OCI-LY7 (cell line): ENCODE results near the gene IL1RL2. TPM values are rescaled to one million over a fixed set of nuclear protein-coding genes. Genes with fewer than 3 reads are reported as not detected.

Source experiments
- BruUV-seq: library from RNA; stranded (reverse); fragments of 400-500 nt; replicated peaks from 2 replicates; lab custom pipeline; 2021; lab: Mats Ljungman, UMichigan
- CTCF ChIA-PET: fragments of 300-600 bp; sonication (Branson Sonifier 250); formaldehyde crosslinking; loops from one replicate; lab custom pipeline; 2022; ENCODE audit warnings: antibody characterized with exemption; ENCODE audit not compliant: unreplicated experiment; lab: Charles Lee
- POLR2A ChIA-PET: fragments of 300-600 bp; sonication (Branson Sonifier 250); formaldehyde crosslinking; loops from one replicate; lab custom pipeline; 2022; ENCODE audit warnings: antibody characterized with exemption; lab: Charles Lee
- DNase-seq: peaks from one replicate; pipeline ENCODE4 v3.0.0-alpha.2; 2015; ENCODE audit warnings: low spot score
- H2AFZ ChIP-seq: fragments of 200-600 bp; sonication (generic), shearing (Covaris generic); 2 replicates; pipeline ENCODE4 v1.6.1; 2014; ENCODE audit warnings: mild to moderate bottlenecking, antibody characterized with exemption, low read length, moderate library complexity
- H3K27ac ChIP-seq: fragments of 200-600 bp; sonication (generic); 2 replicates; pipeline ENCODE4 v1.5.1; 2014; ENCODE audit warnings: mixed run types, low read depth, mild to moderate bottlenecking, moderate library complexity, low read length, inconsistent platforms; ENCODE audit not compliant: poor library complexity, severe bottlenecking
- H3K36me3 ChIP-seq: fragments of 200-600 bp; sonication (generic); 2 replicates; pipeline ENCODE4 v1.6.1; 2014; ENCODE audit warnings: mild to moderate bottlenecking, antibody characterized with exemption, low read length, moderate library complexity, mixed read lengths; ENCODE audit not compliant: insufficient read depth
- H3K4me1 ChIP-seq: fragments of 200-600 bp; sonication (generic); 2 replicates; pipeline ENCODE4 v1.5.1; 2014; ENCODE audit warnings: mild to moderate bottlenecking, low read length; ENCODE audit not compliant: insufficient read depth, poor library complexity, severe bottlenecking
- H3K4me2 ChIP-seq: fragments of 200-600 bp; sonication (generic); 2 replicates; pipeline ENCODE4 v1.6.1; 2014; ENCODE audit warnings: mild to moderate bottlenecking, low read length
- H3K4me3 ChIP-seq: fragments of 200-600 bp; sonication (generic); 2 replicates; pipeline ENCODE4 v1.5.1; 2014; ENCODE audit warnings: mild to moderate bottlenecking, low read depth, low read length; ENCODE audit not compliant: poor library complexity, severe bottlenecking
- H3K79me2 ChIP-seq: fragments of 200-600 bp; sonication (generic); 2 replicates; pipeline ENCODE4 v1.6.1; 2016; ENCODE audit warnings: low read depth, mild to moderate bottlenecking, low read length, moderate library complexity, mixed read lengths; ENCODE audit not compliant: insufficient read depth
- H3K9me2 ChIP-seq: fragments of 200-600 bp; sonication (generic); 2 replicates; pipeline ENCODE4 v1.6.1; 2016; ENCODE audit warnings: mild to moderate bottlenecking, low read length, mixed read lengths; ENCODE audit not compliant: insufficient read depth
- H3K9me3 ChIP-seq: fragments of 200-600 bp; sonication (generic); 2 replicates; pipeline ENCODE4 v1.6.1; 2014; ENCODE audit warnings: mild to moderate bottlenecking, mixed run types, low read length, mixed read lengths
- H4K20me1 ChIP-seq: fragments of 200-600 bp; sonication (generic); 2 replicates; pipeline ENCODE4 v1.6.1; 2014; ENCODE audit warnings: mild to moderate bottlenecking, antibody characterized with exemption, low read length, moderate library complexity, mixed read lengths; ENCODE audit not compliant: insufficient read depth
- EZH2phosphoT487 ChIP-seq: fragments of 200-600 bp; sonication (generic); IDR thresholded peaks from 2 replicates; pipeline ENCODE4 v1.6.1; 2018; ENCODE audit warnings: low read depth, borderline replicate concordance, mild to moderate bottlenecking, mixed run types, antibody characterized with exemption, low read length, moderate library complexity, mixed read lengths
- intact Hi-C: fragments of 100-400 bp; cut with micrococcal nuclease; formaldehyde crosslinking; loops from one replicate; pipeline ENCODE4 v1.10.0; 2022; ENCODE audit not compliant: unreplicated experiment
- total RNA-seq, 2 experiments: library from RNA; depleted of rRNA in 1 of 2; stranded (reverse); fragments of >200 nt in 1 of 2; shearing (Covaris generic) in 1 of 2; gene quantifications; 2 replicates each; pipeline ENCODE4 v1.2.3, GENCODE V29; 2014 to 2022
- TF ChIP-seq, protein P1 (sequence below): fragments of 200-600 bp; sonication (generic); conservative IDR thresholded peaks from 2 replicates; pipeline ENCODE4 v1.5.1; 2014; ENCODE audit warnings: mild to moderate bottlenecking, antibody characterized with exemption, low read length, moderate library complexity, mixed read lengths

The IL1RL2 gene
- total RNA-seq, 2 experiments from 2014 or later = not detected

DNA sequence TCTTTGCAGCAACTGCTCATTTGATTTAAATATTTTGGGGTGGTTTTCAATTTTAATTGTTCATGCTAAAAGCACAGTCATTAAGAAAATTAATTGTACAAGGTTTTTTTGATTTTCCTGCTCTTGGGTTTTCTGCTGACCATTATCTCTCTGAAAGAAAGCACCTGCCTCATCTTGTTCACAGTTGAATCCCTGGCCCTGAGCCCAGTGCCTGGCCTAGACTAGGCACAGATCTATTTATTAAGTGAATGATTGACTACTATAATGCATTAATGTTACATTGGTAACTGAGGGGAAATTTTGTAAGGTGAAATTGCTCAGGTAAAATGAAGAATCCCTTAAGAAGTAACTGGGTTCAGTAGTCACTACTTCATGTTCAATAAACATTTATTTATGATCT is 22.0 kb downstream of the IL1RL2 start:
- no peaks in the 10 kb centered on the region for H3K9me2 ChIP-seq
- no peak overlapping the region for H2AFZ ChIP-seq
- no peaks in the 10 kb centered on the region for H4K20me1 ChIP-seq
- no peaks in the 10 kb centered on the region for H3K4me1 ChIP-seq
- BruUV-seq = no TSS peak
- H3K4me2 ChIP-seq = no peak overlapping the region
- H3K4me3 ChIP-seq = no peak overlapping the region
- no peaks in the 10 kb centered on the region for H3K79me2 ChIP-seq
- ChIA-PET POLR2A (no interaction called here), CTCF (no interaction called here)
- no peaks in the 10 kb centered on the region for H3K9me3 ChIP-seq
- no peak for DNase-seq
- no peaks in the 10 kb centered on the region for H3K36me3 ChIP-seq
- TF ChIP-seq, protein P1, sequence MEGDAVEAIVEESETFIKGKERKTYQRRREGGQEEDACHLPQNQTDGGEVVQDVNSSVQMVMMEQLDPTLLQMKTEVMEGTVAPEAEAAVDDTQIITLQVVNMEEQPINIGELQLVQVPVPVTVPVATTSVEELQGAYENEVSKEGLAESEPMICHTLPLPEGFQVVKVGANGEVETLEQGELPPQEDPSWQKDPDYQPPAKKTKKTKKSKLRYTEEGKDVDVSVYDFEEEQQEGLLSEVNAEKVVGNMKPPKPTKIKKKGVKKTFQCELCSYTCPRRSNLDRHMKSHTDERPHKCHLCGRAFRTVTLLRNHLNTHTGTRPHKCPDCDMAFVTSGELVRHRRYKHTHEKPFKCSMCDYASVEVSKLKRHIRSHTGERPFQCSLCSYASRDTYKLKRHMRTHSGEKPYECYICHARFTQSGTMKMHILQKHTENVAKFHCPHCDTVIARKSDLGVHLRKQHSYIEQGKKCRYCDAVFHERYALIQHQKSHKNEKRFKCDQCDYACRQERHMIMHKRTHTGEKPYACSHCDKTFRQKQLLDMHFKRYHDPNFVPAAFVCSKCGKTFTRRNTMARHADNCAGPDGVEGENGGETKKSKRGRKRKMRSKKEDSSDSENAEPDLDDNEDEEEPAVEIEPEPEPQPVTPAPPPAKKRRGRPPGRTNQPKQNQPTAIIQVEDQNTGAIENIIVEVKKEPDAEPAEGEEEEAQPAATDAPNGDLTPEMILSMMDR = no peak
- TF ChIP-seq EZH2phosphoT487 = no peak
- no peak overlapping the region for H3K27ac ChIP-seq
- intact Hi-C loops = no loop called here

DNA sequence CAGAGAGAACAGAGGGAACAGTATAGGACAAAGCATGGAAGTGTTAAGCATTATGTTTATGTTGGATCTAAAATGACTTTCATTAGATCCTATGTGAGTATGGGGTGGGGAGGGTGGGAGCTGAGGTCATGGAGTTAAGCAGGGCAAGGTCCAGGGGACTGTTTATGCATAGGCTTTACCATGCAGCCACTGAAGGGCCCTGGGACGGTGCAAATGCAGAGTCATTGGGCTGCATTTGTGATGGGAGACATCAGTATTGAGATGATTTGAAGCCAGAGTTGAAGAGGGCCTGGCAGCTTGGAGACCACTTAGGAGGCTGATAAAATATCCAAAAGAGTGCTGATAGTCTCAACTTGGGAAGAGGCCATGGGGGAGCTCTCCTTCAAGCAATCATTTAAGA is 22.7 kb downstream of the IL1RL2 start:
- no TSS peak for BruUV-seq
- Histone ChIP-seq H3K9me3 (no peaks in the 10 kb centered on the region), H4K20me1 (no peaks in the 10 kb centered on the region), H3K79me2 (no peaks in the 10 kb centered on the region), H2AFZ (no peak overlapping the region), H3K4me3 (no peak overlapping the region), H3K27ac (no peak overlapping the region), H3K9me2 (no peaks in the 10 kb centered on the region), H3K36me3 (no peaks in the 10 kb centered on the region), H3K4me1 (no peaks in the 10 kb centered on the region), H3K4me2 (no peak overlapping the region)
- DNase-seq = no peak
- TF ChIP-seq, protein P1 = no peak
- TF ChIP-seq EZH2phosphoT487 = no peak
- intact Hi-C loops = no loop called here
- ChIA-PET CTCF (no interaction called here), POLR2A (no interaction called here)

GRCh38 chr2:102217032-102217431 is 30.2 kb downstream of the IL1RL2 start:
- BruUV-seq = no TSS peak
- intact Hi-C loops = no loop called here
- CTCF ChIA-PET = no interaction called here

More at GRCh38 chr2:102217032-102217431, 30.2 kb downstream of the IL1RL2 start:
- POLR2A ChIA-PET = no interaction called here
- no peak overlapping the region for H3K4me3 ChIP-seq
- H3K9me3 ChIP-seq = no peaks in the 10 kb centered on the region
- no peak overlapping the region for H3K4me2 ChIP-seq
- H3K27ac ChIP-seq = no peak overlapping the region
- TF ChIP-seq, protein P1 = no peak
- no peak for TF ChIP-seq EZH2phosphoT487
- no peak for DNase-seq
- no peaks in the 10 kb centered on the region for H3K9me2 ChIP-seq
- no peaks in the 10 kb centered on the region for H3K4me1 ChIP-seq
- no peaks in the 10 kb centered on the region for H4K20me1 ChIP-seq
- H2AFZ ChIP-seq = no peak overlapping the region
- H3K79me2 ChIP-seq = no peaks in the 10 kb centered on the region
- no peaks in the 10 kb centered on the region for H3K36me3 ChIP-seq
